Right atrium auricular region (tissue), 2 donors: ENCODE data around the gene LRRC63. TPM values are rescaled to one million over a fixed set of nuclear protein-coding genes. Genes with fewer than 3 reads are reported as not detected.

Experiments
- DNase-seq: peaks from one replicate; pipeline ENCODE4 v3.0.0-alpha.2; 2019; ENCODE audit warnings: low spot score
- H3K27ac ChIP-seq, 2 donors: fragments of 200-600 bp; sonication (generic); 1 replicate in 1 of 2; 2 replicates in 1 of 2; pipeline ENCODE4 v1.5.1; 2016 to 2019
- H3K27me3 ChIP-seq, 2 donors: fragments of 200-600 bp; sonication (generic); one replicate each; pipeline versions ENCODE4 v1.5.1 to v1.6.0; 2017 to 2019
- H3K36me3 ChIP-seq: fragments of 200-600 bp; sonication (generic); one replicate; pipeline ENCODE4 v1.5.1; 2016
- H3K4me1 ChIP-seq, 2 donors: fragments of 200-600 bp; sonication (generic); one replicate each; pipeline versions ENCODE4 v1.5.1 to v1.6.0; 2017 to 2019
- H3K4me3 ChIP-seq, 2 donors: fragments of 200-600 bp; sonication (generic); 1 replicate in 1 of 2; 2 replicates in 1 of 2; pipeline ENCODE4 v1.5.1; 2017 to 2019; ENCODE audit warnings: mild to moderate bottlenecking in 1 of 2, moderate library complexity in 1 of 2
- H3K9me3 ChIP-seq, 2 donors: fragments of 200-600 bp; sonication (generic); one replicate each; pipeline ENCODE4 v1.5.1; 2019
- CTCF ChIP-seq, 2 donors: fragments of 200-600 bp; sonication (generic); IDR thresholded peaks; one replicate each; pipeline ENCODE4 v1.5.1; 2019; ENCODE audit warnings: antibody characterized with exemption in 2 of 2
- total RNA-seq, 2 donors: library from RNA; depleted of rRNA; stranded (reverse); fragments of >200 nt; gene quantifications; one replicate each; pipeline ENCODE4 v1.1.0, GENCODE V29; 2016

Gene LRRC63
- total RNA-seq, 2 donors from 2014 or later, result not detected

GRCh38 chr13:46181840-46182490, 29.8 kb upstream of the LRRC63 start, which contains the start of gene LCP1:
Gene LCP1, minus strand, starts transcription at chr13:46182177. Its CDS starts 22,515 bp downstream, at chr13:46159662.
- TF ChIP-seq CTCF (IDR thresholded peaks at IDR 0.05), result no peak
- Histone ChIP-seq H3K4me1 (no peaks in the 10 kb centered on the region), H3K27me3 (no peaks in the 10 kb centered on the region), H3K36me3 (no peaks in the 10 kb centered on the region), H3K9me3 (no peaks in the 10 kb centered on the region), H3K4me3 (peak within 1 kb of the TSS in 1 of 2 donors; percentile 21), H3K27ac (peak within 1 kb of the TSS in 1 of 2 donors; percentile 10)
- DNase-seq, result no peak

GRCh38 chr13:46182491-46182877, 29.2 kb upstream of the LRRC63 start:
- no peak overlapping the region for H3K4me3 ChIP-seq

GRCh38 chr13:46183018-46183946, 28.4 kb upstream of the LRRC63 start:
- no peak overlapping the region for H3K4me3 ChIP-seq
- no peaks in the 10 kb centered on the region for H3K4me1 ChIP-seq
- H3K36me3 ChIP-seq, result no peaks in the 10 kb centered on the region

More at GRCh38 chr13:46182491-46182877, 29.2 kb upstream of the LRRC63 start:
- Histone ChIP-seq H3K36me3 (no peaks in the 10 kb centered on the region), H3K27ac (no peak overlapping the region), H3K27me3 (no peaks in the 10 kb centered on the region), H3K4me1 (no peaks in the 10 kb centered on the region), H3K9me3 (no peaks in the 10 kb centered on the region)
- TF ChIP-seq CTCF (IDR thresholded peaks at IDR 0.05), result no peak
- no peak for DNase-seq

GRCh38 chr13:46184277-46184699, 27.4 kb upstream of the LRRC63 start:
- peak in 1 of 2 donors; percentile 40 for TF ChIP-seq CTCF (IDR thresholded peaks at IDR 0.05)
- no peak for DNase-seq
- H3K27ac ChIP-seq, result no peak overlapping the region
- no peaks in the 10 kb centered on the region for H3K9me3 ChIP-seq
- H3K4me3 ChIP-seq, result no peak overlapping the region
- H3K4me1 ChIP-seq, result no peaks in the 10 kb centered on the region
- no peaks in the 10 kb centered on the region for H3K27me3 ChIP-seq
- H3K36me3 ChIP-seq, result no peaks in the 10 kb centered on the region

More at GRCh38 chr13:46183018-46183946, 28.4 kb upstream of the LRRC63 start:
- no peak for DNase-seq
- no peaks in the 10 kb centered on the region for H3K27me3 ChIP-seq
- no peaks in the 10 kb centered on the region for H3K9me3 ChIP-seq
- no peak overlapping the region for H3K27ac ChIP-seq
- no peak for TF ChIP-seq CTCF (IDR thresholded peaks at IDR 0.05)

- H3K27me3 ChIP-seq, result no peaks in the 10 kb centered on the region
- no peak overlapping the region for H3K27ac ChIP-seq
- DNase-seq, result no peak
- H3K36me3 ChIP-seq, result no peaks in the 10 kb centered on the region
- no peaks in the 10 kb centered on the region for H3K9me3 ChIP-seq
- TF ChIP-seq CTCF (IDR thresholded peaks at IDR 0.05), result no peak
- no peaks in the 10 kb centered on the region for H3K4me1 ChIP-seq
- no peak overlapping the region for H3K4me3 ChIP-seq
Measured at GRCh38 chr13:46185634-46186033, 26.1 kb upstream of the LRRC63 start.
